ENCODE measurements around the gene PROC.

- TF ChIP-seq CTCF (IDR thresholded peaks at IDR 0.05 in 8 of 11, conservative IDR thresholded peaks at IDR 0.05 in 3 of 11) (no peak), POLR2AphosphoS5 (IDR thresholded peaks at IDR 0.05) (no peak)
Measured at GRCh38 chr2:127462461-127462860, 44.2 kb downstream of the PROC start.

All from spleen (tissue), 7 donors.